ENCODE results near the gene KIF17.

Gene KIF17

DNA sequence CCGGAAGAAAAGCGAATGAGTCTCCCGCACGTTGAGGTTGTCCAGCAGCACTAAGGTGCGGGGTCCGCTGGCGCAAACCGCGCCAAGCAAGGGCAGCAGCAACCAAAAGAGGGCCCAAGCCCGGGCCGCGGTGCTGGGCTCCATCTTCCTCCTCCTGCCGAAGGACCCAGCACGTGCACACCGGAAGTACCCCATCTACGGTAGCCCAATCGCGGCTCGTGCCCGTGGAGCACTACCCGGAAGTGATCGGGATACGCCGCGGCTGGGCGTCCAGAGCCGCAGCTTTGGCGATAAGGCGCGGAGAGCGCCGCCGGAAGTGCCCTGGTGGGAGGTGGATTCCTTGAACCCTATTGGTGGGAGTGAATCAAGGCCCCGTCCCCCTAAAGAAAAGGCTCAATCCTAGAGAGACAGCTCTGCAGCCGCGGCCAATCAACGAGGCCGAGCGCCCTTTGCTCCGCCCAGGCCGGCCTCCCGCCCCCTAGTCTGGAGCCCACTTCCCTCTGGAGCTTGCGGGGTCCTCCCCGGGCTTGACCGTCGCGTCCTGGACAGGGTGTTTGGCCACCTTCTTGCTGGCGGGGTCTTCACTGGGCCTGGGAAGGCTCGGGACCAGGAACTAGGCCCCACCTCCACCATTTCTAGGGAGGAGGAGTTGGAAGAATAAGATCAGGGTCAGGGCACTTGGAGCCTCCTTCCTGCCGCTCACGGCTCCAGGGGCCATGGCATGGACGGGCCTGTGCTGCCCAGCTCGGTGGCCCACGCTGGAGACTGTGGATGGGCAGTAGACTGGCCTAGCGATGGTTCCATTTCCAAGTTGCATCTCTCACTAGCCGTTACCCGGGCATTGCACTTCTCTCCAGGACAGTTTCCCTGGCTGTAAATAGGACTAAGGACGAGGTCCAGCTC lies 56.3 kb downstream of the KIF17 start, which contains the start of gene DDOST:
Gene DDOST, minus strand, starts transcription at position 163 of the 903 bp plus-strand sequence. Its CDS starts 19 bp downstream, at position 144.
- peak; percentile 59 for TF ChIP-seq CTCF (conservative IDR thresholded peaks at IDR 0.05)
- H3K27ac ChIP-seq, result peak within 1 kb of the TSS; percentile 90

GRCh38 chr1:20660847-20661206 lies 57.0 kb downstream of the KIF17 start:
- peak overlapping the region; percentile 90 for H3K27ac ChIP-seq
- TF ChIP-seq CTCF (conservative IDR thresholded peaks at IDR 0.05), result no peak

GRCh38 chr1:20660363-20660762 lies 57.4 kb downstream of the KIF17 start:
- H3K27ac ChIP-seq, result peak overlapping the region; percentile 90
- TF ChIP-seq CTCF (conservative IDR thresholded peaks at IDR 0.05), result no peak

GRCh38 chr1:20658166-20658915 lies 59.5 kb downstream of the KIF17 start:
- no peak for TF ChIP-seq CTCF (conservative IDR thresholded peaks at IDR 0.05)
- no peak overlapping the region for H3K27ac ChIP-seq

- no peak for TF ChIP-seq CTCF (conservative IDR thresholded peaks at IDR 0.05)
- no peak overlapping the region for H3K27ac ChIP-seq
Observed at GRCh38 chr1:20657024-20657423, 60.8 kb downstream of the KIF17 start.

DNA sequence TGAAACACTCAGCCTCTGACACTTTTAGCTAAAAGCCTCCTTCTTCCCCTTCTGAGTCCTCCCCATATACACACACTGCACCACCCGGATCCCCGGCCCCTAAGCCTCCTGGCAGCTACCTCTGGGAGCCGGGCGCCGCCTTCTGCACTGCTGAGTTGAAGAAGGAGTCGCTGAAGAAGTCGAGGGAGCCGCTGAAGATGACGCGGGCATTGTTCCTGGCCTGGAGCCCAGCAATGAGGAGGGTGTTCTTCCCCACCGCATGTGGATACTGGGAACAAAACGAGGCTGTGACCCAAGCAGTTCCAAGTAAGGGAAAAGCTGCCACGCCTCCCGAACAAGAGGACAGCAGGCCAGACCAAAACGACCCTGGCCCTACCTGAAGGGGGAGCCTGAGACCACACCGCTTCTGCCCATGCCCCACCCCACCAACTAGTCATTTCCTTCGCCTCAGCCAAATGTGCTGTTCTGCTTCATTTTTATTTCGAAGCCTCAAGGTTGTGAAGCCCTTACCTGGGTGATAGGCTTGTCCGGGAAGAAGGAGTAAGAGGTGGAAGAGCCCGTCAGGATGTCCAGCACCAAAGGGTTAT lies 63.6 kb downstream of the KIF17 start:
- H3K27ac ChIP-seq, result no peak overlapping the region
- TF ChIP-seq CTCF (conservative IDR thresholded peaks at IDR 0.05), result no peak

DNA sequence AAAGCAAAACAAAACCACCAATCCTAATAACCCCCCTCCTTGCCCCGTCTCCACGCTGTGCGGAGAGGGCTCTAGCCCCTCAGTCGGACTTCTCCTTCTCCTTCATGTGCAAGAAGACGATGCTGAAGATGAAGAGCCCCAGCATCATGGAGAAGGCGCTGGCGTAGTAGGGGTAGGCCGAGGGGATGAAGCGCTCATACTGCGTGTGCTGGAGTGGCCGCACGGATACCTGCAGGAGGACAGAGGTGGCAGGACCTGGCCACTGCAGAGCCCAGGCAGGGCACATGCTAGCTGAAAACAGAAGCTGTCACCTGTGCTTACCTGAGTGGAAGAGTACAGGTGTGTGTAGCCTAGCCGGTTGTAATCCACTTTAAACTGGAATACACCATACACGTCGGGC lies 65.5 kb downstream of the KIF17 start:
- H3K27ac ChIP-seq, result no peak overlapping the region
- no peak for TF ChIP-seq CTCF (conservative IDR thresholded peaks at IDR 0.05)

All from VCaP (cell line).